Breast epithelium (tissue), 3 donors: Measurements from ENCODE around the gene IL10.

Source experiments
- POLR2A ChIP-seq: fragments of 450-650 bp; IDR thresholded peaks from one replicate; pipeline ENCODE4 v1.6.1; 2016; ENCODE audit warnings: antibody characterized with exemption, mild to moderate bottlenecking, moderate library complexity
- TF ChIP-seq, protein P1 (sequence below), 3 donors: fragments of 450-650 bp; IDR thresholded peaks; one replicate each; pipeline ENCODE4 v1.5.1; 2016 to 2017; ENCODE audit warnings: antibody characterized with exemption in 3 of 3, mild to moderate bottlenecking in 3 of 3, moderate library complexity in 3 of 3

DNA sequence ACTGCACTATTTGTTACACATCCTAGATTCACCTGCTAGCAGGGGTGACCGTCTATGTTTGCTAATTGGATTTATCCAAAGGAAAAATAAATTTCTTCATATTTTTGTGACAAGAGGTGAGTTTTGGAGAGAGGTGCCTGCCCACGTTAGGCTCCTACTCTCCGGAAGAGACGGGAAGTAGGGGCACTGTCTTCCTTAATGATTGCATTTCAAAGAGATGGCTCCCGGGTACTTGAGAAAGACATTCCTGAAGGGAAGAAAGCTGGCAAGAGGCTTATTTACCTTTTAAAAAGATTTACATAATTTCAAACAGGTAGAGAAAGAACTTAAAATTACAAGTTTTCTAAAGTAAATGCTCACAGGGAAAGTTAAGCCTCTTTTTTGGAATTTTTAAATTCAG lies 20.4 kb downstream of the IL10 start:
- TF ChIP-seq, protein P1, sequence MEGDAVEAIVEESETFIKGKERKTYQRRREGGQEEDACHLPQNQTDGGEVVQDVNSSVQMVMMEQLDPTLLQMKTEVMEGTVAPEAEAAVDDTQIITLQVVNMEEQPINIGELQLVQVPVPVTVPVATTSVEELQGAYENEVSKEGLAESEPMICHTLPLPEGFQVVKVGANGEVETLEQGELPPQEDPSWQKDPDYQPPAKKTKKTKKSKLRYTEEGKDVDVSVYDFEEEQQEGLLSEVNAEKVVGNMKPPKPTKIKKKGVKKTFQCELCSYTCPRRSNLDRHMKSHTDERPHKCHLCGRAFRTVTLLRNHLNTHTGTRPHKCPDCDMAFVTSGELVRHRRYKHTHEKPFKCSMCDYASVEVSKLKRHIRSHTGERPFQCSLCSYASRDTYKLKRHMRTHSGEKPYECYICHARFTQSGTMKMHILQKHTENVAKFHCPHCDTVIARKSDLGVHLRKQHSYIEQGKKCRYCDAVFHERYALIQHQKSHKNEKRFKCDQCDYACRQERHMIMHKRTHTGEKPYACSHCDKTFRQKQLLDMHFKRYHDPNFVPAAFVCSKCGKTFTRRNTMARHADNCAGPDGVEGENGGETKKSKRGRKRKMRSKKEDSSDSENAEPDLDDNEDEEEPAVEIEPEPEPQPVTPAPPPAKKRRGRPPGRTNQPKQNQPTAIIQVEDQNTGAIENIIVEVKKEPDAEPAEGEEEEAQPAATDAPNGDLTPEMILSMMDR (IDR thresholded peaks at IDR 0.05): no peak
- no peak for TF ChIP-seq POLR2A
